ENCODE data around the gene AFF3. TPM values are rescaled to one million over a fixed set of nuclear protein-coding genes. Genes with fewer than 3 reads are reported as not detected.

The AFF3 gene
- total RNA-seq, 1 experiment from 2014 or later = 0.22 TPM

GRCh38 chr2:99960291-99960690 is 182.1 kb downstream of the AFF3 start:
- Histone ChIP-seq H2AFZ (ENCODE audit: low read length) (no peak overlapping the region), H4K5ac (ENCODE audit: insufficient read length, low read depth, low read length) (no peak overlapping the region), H2AK5ac (ENCODE audit: insufficient read length, low read length) (no peak overlapping the region), H3K18ac (ENCODE audit: insufficient read length, low read depth, low read length) (no peak overlapping the region), H2BK20ac (ENCODE audit: low read depth, low read length, poor library complexity, severe bottlenecking) (no peak overlapping the region), H3K23ac (ENCODE audit: insufficient read length, low read depth, low read length) (no peak overlapping the region), H3T11ph (ENCODE audit: low read length) (no peak overlapping the region), H3K9me3 (ENCODE audit: control insufficient read depth, low read depth, low read length) (no peaks in the 10 kb centered on the region), H3K4me1 (ENCODE audit: insufficient read depth, low read length) (peaks cover 4% of the 10 kb centered on the region; the same call in 1 of the 2 replicates), H4K91ac (ENCODE audit: insufficient read length, low read depth, low read length) (no peak overlapping the region), H3K27me3 (ENCODE audit: insufficient read depth, low read length) (no peaks in the 10 kb centered on the region), H3K27ac (ENCODE audit: insufficient read length, low read depth, low read length) (no peak overlapping the region), H3K14ac (ENCODE audit: insufficient read depth, low read length) (no peak overlapping the region), H3K23me2 (ENCODE audit: insufficient read length, low read depth, low read length, poor library complexity, severe bottlenecking) (no peaks in the 10 kb centered on the region), H3K79me1 (ENCODE audit: insufficient read depth, low read depth, low read length, poor library complexity, severe bottlenecking) (no peaks in the 10 kb centered on the region), H3K9ac (ENCODE audit: extremely low read depth, insufficient read length, low read length) (no peak overlapping the region), H2BK15ac (ENCODE audit: low read depth, low read length) (no peak overlapping the region), H4K8ac (replicated peaks; ENCODE audit: insufficient read length, low read depth, low read length) (no peak overlapping the region), H3K4me2 (ENCODE audit: insufficient read depth, insufficient read length, low read length) (no peak overlapping the region), H4K20me1 (ENCODE audit: control insufficient read depth, insufficient read depth, insufficient read length) (no peaks in the 10 kb centered on the region), H3K79me2 (ENCODE audit: insufficient read depth, low read length) (no peaks in the 10 kb centered on the region), H2BK5ac (ENCODE audit: insufficient read length, low read length) (no peak overlapping the region), H2BK120ac (ENCODE audit: low read depth, low read length, poor library complexity, severe bottlenecking) (no peak overlapping the region), H3K4ac (ENCODE audit: low read depth, low read length) (no peak overlapping the region), H2BK12ac (ENCODE audit: insufficient read length, low read depth, low read length) (no peak overlapping the region), H3K56ac (ENCODE audit: insufficient read length, low read depth, low read length) (peak overlapping the region; percentile 2)
- no peak overlapping the region for H3K4me3 Mint-ChIP-seq
- H3K4me1 Mint-ChIP-seq = peaks cover 11 to 13% of the 10 kb centered on the region in 2 experiments
- no peak overlapping the region for H3K27ac Mint-ChIP-seq
- H3K9me3 Mint-ChIP-seq = no peaks in the 10 kb centered on the region
- TF ChIP-seq CTCF (conservative IDR thresholded peaks at IDR 0.05) = no peak
- H3K36me3 Mint-ChIP-seq (ENCODE audit: insufficient read depth in 1 of 3, low read depth in 3 of 3) = no peaks in the 10 kb centered on the region
- WGBS (ENCODE audit: extremely low coverage, insufficient read length, low lambda C conversion rate) = no CpG with 5 or more reads among the region's 5 CpGs
- DNase-seq = no peak
- H3K27me3 Mint-ChIP-seq (ENCODE audit: low read depth) = peaks cover 5% of the 10 kb centered on the region; the same call in 1 of the 2 replicates
